GM23338 (cell line): ENCODE results near the gene HIF3A. TPM values are rescaled to one million over a fixed set of nuclear protein-coding genes. Genes with fewer than 3 reads are reported as not detected.

Source experiments
- ATAC-seq: fragments of 200-7000 bp; cut with Tn5 transposase; 3 replicates; pipeline ENCODE4 v1.9.1; 2020
- DNase-seq: peaks from one replicate; pipeline ENCODE4 v3.0.0-alpha.2; 2015; ENCODE audit warnings: low spot score
- H2AFZ ChIP-seq: fragments of 200-600 bp; sonication (generic); 2 replicates; pipeline ENCODE4 v1.8.0; 2016; ENCODE audit warnings: antibody characterized with exemption, mild to moderate bottlenecking, moderate library complexity
- H3F3A ChIP-seq: fragments of 200-600 bp; sonication (generic); replicated peaks from 2 replicates; pipeline ENCODE4 v1.8.0; 2017; ENCODE audit warnings: antibody characterized with exemption, mixed run types, low read depth
- H3K27ac ChIP-seq: fragments of 200-600 bp; sonication (generic); 2 replicates; pipeline ENCODE4 v1.6.1; 2016; ENCODE audit warnings: low read depth
- H3K27me3 ChIP-seq: fragments of 200-600 bp; sonication (generic); 2 replicates; pipeline ENCODE4 v1.8.0; 2016; ENCODE audit warnings: mild to moderate bottlenecking, mixed run types, moderate library complexity; ENCODE audit not compliant: insufficient read depth
- H3K36me3 ChIP-seq: fragments of 200-600 bp; sonication (generic); 2 replicates; pipeline ENCODE4 v1.8.0; 2016; ENCODE audit warnings: mild to moderate bottlenecking; ENCODE audit not compliant: insufficient read depth
- H3K4me1 ChIP-seq: fragments of 200-600 bp; sonication (generic); 2 replicates; pipeline ENCODE4 v1.8.0; 2016; ENCODE audit warnings: mild to moderate bottlenecking, moderate library complexity; ENCODE audit not compliant: insufficient read depth
- H3K4me2 ChIP-seq: fragments of 200-600 bp; sonication (generic); 2 replicates; pipeline ENCODE4 v1.7.1; 2017; ENCODE audit warnings: mixed run types
- H3K4me3 ChIP-seq: fragments of 200-600 bp; sonication (generic); 2 replicates; pipeline ENCODE4 v1.6.1; 2016; ENCODE audit warnings: mixed run types
- H3K79me2 ChIP-seq: fragments of 200-600 bp; sonication (generic); replicated peaks from 2 replicates; pipeline ENCODE4 v1.8.0; 2017; ENCODE audit warnings: mild to moderate bottlenecking; ENCODE audit not compliant: insufficient read depth
- H3K9me2 ChIP-seq: fragments of 200-600 bp; sonication (generic); 2 replicates; pipeline ENCODE4 v1.8.0; 2017; ENCODE audit not compliant: insufficient read depth
- H4K20me1 ChIP-seq: fragments of 200-600 bp; sonication (generic); replicated peaks from 2 replicates; pipeline ENCODE4 v1.8.0; 2017; ENCODE audit warnings: mild to moderate bottlenecking; ENCODE audit not compliant: insufficient read depth
- H3K27ac Mint-ChIP-seq: 2 replicates; pipeline ENCODE4 v1.8.0; 2020; ENCODE audit warnings: inconsistent platforms, mild to moderate bottlenecking, moderate library complexity, mixed read lengths
- H3K27me3 Mint-ChIP-seq: 3 replicates; pipeline ENCODE4 v1.8.0; 2022; ENCODE audit warnings: low read depth, mild to moderate bottlenecking, moderate library complexity, mixed read lengths, inconsistent platforms; ENCODE audit not compliant: insufficient read depth, poor library complexity
- H3K36me3 Mint-ChIP-seq: 3 replicates; pipeline ENCODE4 v1.8.0; 2021; ENCODE audit warnings: low read depth, mild to moderate bottlenecking, inconsistent platforms, moderate library complexity, mixed read lengths
- H3K4me1 Mint-ChIP-seq: 3 replicates; pipeline ENCODE4 v1.8.0; 2020; ENCODE audit warnings: mild to moderate bottlenecking, inconsistent platforms, mixed read lengths
- H3K4me3 Mint-ChIP-seq: 3 replicates; pipeline ENCODE4 v1.8.0; 2021; ENCODE audit warnings: moderate library complexity, mild to moderate bottlenecking, inconsistent platforms, mixed read lengths
- H3K9me3 Mint-ChIP-seq: 3 replicates; pipeline ENCODE4 v1.8.0; 2020; ENCODE audit warnings: moderate library complexity, mild to moderate bottlenecking, inconsistent platforms, mixed read lengths
- EZH2phosphoT487 ChIP-seq: fragments of 200-600 bp; sonication (generic); IDR thresholded peaks from one replicate; pipeline ENCODE4 v1.8.1; 2018; ENCODE audit warnings: antibody characterized with exemption; ENCODE audit not compliant: unreplicated experiment
- JUNB ChIP-seq: IDR thresholded peaks from one replicate; pipeline ENCODE4 v1.6.1; 2016; ENCODE audit warnings: antibody characterized with exemption; ENCODE audit not compliant: unreplicated experiment
- STAT1 ChIP-seq: IDR thresholded peaks from one replicate; pipeline ENCODE4 v1.6.1; 2016; ENCODE audit warnings: antibody characterized with exemption; ENCODE audit not compliant: unreplicated experiment
- ZNF462 ChIP-seq: fragments of 250-450 bp; sonication (Bioruptor Pico); IDR thresholded peaks from 2 replicates; pipeline ENCODE4 v1.5.0; 2020; ENCODE audit warnings: mild to moderate bottlenecking, moderate library complexity
- polyA plus RNA-seq: library from polyadenylated mRNA; unstranded; fragments of >200 nt; fragmentation: Nextera tagmentation; extraction: Ambion mirVana; gene quantifications from 2 replicates; pipeline ENCODE4 v1.2.1, GENCODE V29; 2016
- total RNA-seq: library from RNA; depleted of rRNA; stranded (reverse); fragments of >200 nt; shearing (Covaris generic); gene quantifications from 2 replicates; pipeline ENCODE4 v1.2.3, GENCODE V29; 2014
- TF ChIP-seq, protein P1 (sequence below): IDR thresholded peaks from one replicate; pipeline ENCODE4 v1.6.1; 2018; ENCODE audit warnings: antibody characterized with exemption; ENCODE audit not compliant: unreplicated experiment

Gene HIF3A
- total and polyA plus RNA-seq, 2 experiments from 2014 or later, result 20.4 to 70.5 TPM

GRCh38 chr19:46250076-46250735, 46.6 kb upstream of the HIF3A start (continued):
- no peak for TF ChIP-seq ZNF462 (CRISPR knock-in tag)

DNA sequence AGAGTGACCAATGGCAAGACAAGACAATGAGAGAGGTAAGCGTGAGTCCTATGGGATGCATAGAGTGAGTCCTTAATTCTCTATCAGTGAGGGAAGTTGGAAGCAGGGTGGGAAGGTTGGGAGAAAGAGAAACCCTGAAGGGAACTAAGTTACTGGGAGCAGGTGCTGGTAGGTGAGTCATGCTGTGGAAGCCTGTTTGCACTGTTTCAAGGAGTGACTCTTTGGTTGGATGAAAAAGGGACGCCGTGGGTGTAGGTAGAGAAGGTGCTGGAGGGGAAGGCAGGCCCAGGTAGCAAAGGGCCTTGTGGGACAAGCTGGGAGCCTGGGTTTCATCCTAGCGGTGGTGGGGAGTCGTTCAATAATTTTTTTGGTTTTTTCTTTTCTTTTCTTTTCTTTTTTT, 45.4 kb upstream of the HIF3A start:
- no peaks in the 10 kb centered on the region for H3K9me3 Mint-ChIP-seq
- no peaks in the 10 kb centered on the region for H3K27me3 ChIP-seq
- H3K4me3 Mint-ChIP-seq, result no peak overlapping the region
- H3K27ac Mint-ChIP-seq, result no peak overlapping the region; the same call in 1 of the 2 replicates
- H4K20me1 ChIP-seq, result no peaks in the 10 kb centered on the region
- no peaks in the 10 kb centered on the region for H3K36me3 ChIP-seq
- DNase-seq (no peak), ATAC-seq (no peak)
- H3K9me2 ChIP-seq, result no peaks in the 10 kb centered on the region
- no peaks in the 10 kb centered on the region for H3F3A ChIP-seq
- H3K36me3 Mint-ChIP-seq, result no peaks in the 10 kb centered on the region
- H3K79me2 ChIP-seq, result no peaks in the 10 kb centered on the region
- no peak overlapping the region for H2AFZ ChIP-seq
- no peaks in the 10 kb centered on the region for H3K4me1 ChIP-seq
- H3K4me3 ChIP-seq, result no peak overlapping the region
- H3K27me3 Mint-ChIP-seq, result no peaks in the 10 kb centered on the region
- H3K4me2 ChIP-seq, result no peak overlapping the region
- no peak overlapping the region for H3K27ac ChIP-seq
- peaks cover 4% of the 10 kb centered on the region; the same call in 2 of the 3 replicates for H3K4me1 Mint-ChIP-seq
- TF ChIP-seq ZNF462 (CRISPR knock-in tag) (no peak), JUNB (no peak), STAT1 (no peak), EZH2phosphoT487 (no peak)
- TF ChIP-seq, protein P1, sequence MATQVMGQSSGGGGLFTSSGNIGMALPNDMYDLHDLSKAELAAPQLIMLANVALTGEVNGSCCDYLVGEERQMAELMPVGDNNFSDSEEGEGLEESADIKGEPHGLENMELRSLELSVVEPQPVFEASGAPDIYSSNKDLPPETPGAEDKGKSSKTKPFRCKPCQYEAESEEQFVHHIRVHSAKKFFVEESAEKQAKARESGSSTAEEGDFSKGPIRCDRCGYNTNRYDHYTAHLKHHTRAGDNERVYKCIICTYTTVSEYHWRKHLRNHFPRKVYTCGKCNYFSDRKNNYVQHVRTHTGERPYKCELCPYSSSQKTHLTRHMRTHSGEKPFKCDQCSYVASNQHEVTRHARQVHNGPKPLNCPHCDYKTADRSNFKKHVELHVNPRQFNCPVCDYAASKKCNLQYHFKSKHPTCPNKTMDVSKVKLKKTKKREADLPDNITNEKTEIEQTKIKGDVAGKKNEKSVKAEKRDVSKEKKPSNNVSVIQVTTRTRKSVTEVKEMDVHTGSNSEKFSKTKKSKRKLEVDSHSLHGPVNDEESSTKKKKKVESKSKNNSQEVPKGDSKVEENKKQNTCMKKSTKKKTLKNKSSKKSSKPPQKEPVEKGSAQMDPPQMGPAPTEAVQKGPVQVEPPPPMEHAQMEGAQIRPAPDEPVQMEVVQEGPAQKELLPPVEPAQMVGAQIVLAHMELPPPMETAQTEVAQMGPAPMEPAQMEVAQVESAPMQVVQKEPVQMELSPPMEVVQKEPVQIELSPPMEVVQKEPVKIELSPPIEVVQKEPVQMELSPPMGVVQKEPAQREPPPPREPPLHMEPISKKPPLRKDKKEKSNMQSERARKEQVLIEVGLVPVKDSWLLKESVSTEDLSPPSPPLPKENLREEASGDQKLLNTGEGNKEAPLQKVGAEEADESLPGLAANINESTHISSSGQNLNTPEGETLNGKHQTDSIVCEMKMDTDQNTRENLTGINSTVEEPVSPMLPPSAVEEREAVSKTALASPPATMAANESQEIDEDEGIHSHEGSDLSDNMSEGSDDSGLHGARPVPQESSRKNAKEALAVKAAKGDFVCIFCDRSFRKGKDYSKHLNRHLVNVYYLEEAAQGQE, result no peak
